Upper lobe of left lung (tissue), 6 donors: Measurements from ENCODE around the gene MLNR. TPM values are rescaled to one million over a fixed set of nuclear protein-coding genes. Genes with fewer than 3 reads are reported as not detected.

Experiments used
- ATAC-seq, 2 donors: fragments of 200-7000 bp; cut with Tn5 transposase; one replicate each; pipeline ENCODE4 v1.9.1; 2022; ENCODE audit warnings: mild to moderate bottlenecking in 2 of 2, moderate library complexity in 2 of 2; ENCODE audit not compliant: low FRiP score in 2 of 2
- DNase-seq, 2 donors: peaks; one replicate each; pipeline ENCODE4 v3.0.0-alpha.2; 2019 to 2020
- H3K27ac ChIP-seq, 4 donors: fragments of 200-600 bp; sonication (generic); one replicate each; pipeline ENCODE4 v1.5.1; 2016 to 2019
- H3K27me3 ChIP-seq, 4 donors: fragments of 200-600 bp; sonication (generic); one replicate each; pipeline ENCODE4 v1.5.1; 2017 to 2019
- H3K36me3 ChIP-seq, 4 donors: fragments of 200-600 bp; sonication (generic); one replicate each; pipeline ENCODE4 v1.5.1; 2016 to 2019
- H3K4me1 ChIP-seq, 4 donors: fragments of 200-600 bp; sonication (generic); one replicate each; pipeline ENCODE4 v1.5.1; 2018 to 2019
- H3K4me3 ChIP-seq, 4 donors: fragments of 200-600 bp; sonication (generic); one replicate each; pipeline ENCODE4 v1.5.1; 2017 to 2019; ENCODE audit warnings: mild to moderate bottlenecking in 2 of 4, moderate library complexity in 1 of 4
- H3K9me3 ChIP-seq, 4 donors: fragments of 200-600 bp; sonication (generic); one replicate each; pipeline ENCODE4 v1.5.1; 2018 to 2019
- CTCF ChIP-seq, 6 experiments: fragments of 450-650 bp in 4 of 6; fragments of 200-600 bp in 2 of 6; sonication (generic) in 2 of 6; IDR thresholded peaks; one replicate each; pipeline ENCODE4 v1.5.1; 2016 to 2019; ENCODE audit warnings: antibody characterized with exemption in 6 of 6
- EP300 ChIP-seq, 4 donors: sonication (generic); formaldehyde crosslinking; IDR thresholded peaks; one replicate each; pipeline ENCODE4 v1.5.1; 2017; ENCODE audit warnings: antibody characterized with exemption in 4 of 4, control low read depth in 2 of 4
- POLR2A ChIP-seq, 4 donors: fragments of 450-650 bp; IDR thresholded peaks; one replicate each; pipeline ENCODE4 v1.5.1; 2016 to 2017; ENCODE audit warnings: antibody characterized with exemption in 4 of 4, mild to moderate bottlenecking in 2 of 4
- POLR2AphosphoS5 ChIP-seq, 2 donors: sonication (generic); formaldehyde crosslinking; IDR thresholded peaks; one replicate each; pipeline ENCODE4 v1.5.1; 2017; ENCODE audit warnings: antibody characterized with exemption in 2 of 2
- WGBS, 2 donors: methylation state at CpG; one replicate each; pipeline ENCODE4 v1.1.5; 2017 to 2018; 5-methylcytosine and 5-hydroxymethylcytosine counted together
- total RNA-seq, 6 donors: library from RNA; depleted of rRNA in 4 of 6; stranded (reverse); fragments of >200 nt in 4 of 6; gene quantifications; one replicate each; pipeline versions ENCODE4 v1.1.0 to v1.2.1, GENCODE V29; 2016 to 2021
- donor health status: DM: no; HTN: no; CAD: no; lungs with moderate emphysema.
- donor health status: DM: no; HTN: yes; CAD: no; lungs with severe emphysema.

The MLNR gene
- total RNA-seq, 6 donors from 2014 or later: 0.30 to 0.49 TPM; not detected in 4

- Histone ChIP-seq H3K27ac (no peak overlapping the region), H3K4me3 (no peak overlapping the region), H3K36me3 (peaks cover 0 to 67% (median 21%) of the 10 kb centered on the region in 4 donors), H3K9me3 (no peaks in the 10 kb centered on the region), H3K4me1 (peaks cover 0 to 11% (median 0%) of the 10 kb centered on the region in 4 donors), H3K27me3 (no peaks in the 10 kb centered on the region)
- TF ChIP-seq POLR2AphosphoS5 (IDR thresholded peaks at IDR 0.05) (no peak), POLR2A (IDR thresholded peaks at IDR 0.05) (no peak), EP300 (IDR thresholded peaks at IDR 0.05) (no peak), CTCF (IDR thresholded peaks at IDR 0.05) (no peak)
- peak in 1 of 2 donors; percentile 42 for ATAC-seq
- WGBS, 2 donors: 42 to 60% methylated on average over 1 of the region's 1 CpG
- DNase-seq: no peak
Measured at GRCh38 chr13:49185264-49185663, 34.9 kb upstream of the MLNR start.

- H3K9me3 ChIP-seq: no peaks in the 10 kb centered on the region
- no peaks in the 10 kb centered on the region for H3K4me1 ChIP-seq
- ATAC-seq (no peak), DNase-seq (no peak)
- H3K4me3 ChIP-seq: no peak overlapping the region
- WGBS, 2 donors: 85 to 89% methylated on average over 2 of the region's 2 CpGs
- peaks cover 17 to 91% (median 38%) of the 10 kb centered on the region in 4 donors for H3K36me3 ChIP-seq
- no peaks in the 10 kb centered on the region for H3K27me3 ChIP-seq
- TF ChIP-seq POLR2AphosphoS5 (IDR thresholded peaks at IDR 0.05) (no peak), POLR2A (IDR thresholded peaks at IDR 0.05) (no peak), EP300 (IDR thresholded peaks at IDR 0.05) (no peak), CTCF (IDR thresholded peaks at IDR 0.05) (no peak)
- H3K27ac ChIP-seq: no peak overlapping the region
Measured at GRCh38 chr13:49190901-49191300, 29.2 kb upstream of the MLNR start.

GRCh38 chr13:49206641-49207040, 13.5 kb upstream of the MLNR start:
- 93 to 99% methylated on average over 3 of the region's 3 CpGs for WGBS, 2 donors
- no peak for ATAC-seq
- peaks cover 11 to 72% (median 28%) of the 10 kb centered on the region in 4 donors for H3K36me3 ChIP-seq

DNA sequence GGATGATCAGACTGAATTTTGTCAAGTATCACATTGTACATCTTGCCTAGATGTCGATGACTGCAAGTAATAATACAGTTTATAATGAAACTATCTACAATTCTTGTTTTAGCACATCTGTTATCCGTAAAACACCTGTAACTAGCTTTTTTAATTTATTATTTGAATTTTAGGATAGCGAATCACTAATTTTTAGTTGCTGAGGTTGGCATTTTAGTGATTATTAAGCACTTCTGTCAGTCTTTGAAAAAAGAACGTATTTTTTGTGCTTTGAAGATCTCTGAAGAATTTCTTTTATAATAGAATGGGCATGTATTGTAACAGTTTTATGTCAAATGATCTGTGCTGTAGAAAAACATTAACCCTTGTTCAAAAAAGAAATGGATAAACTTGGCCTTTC, 11.5 kb upstream of the MLNR start:
- DNase-seq (no peak), ATAC-seq (no peak)
- TF ChIP-seq POLR2AphosphoS5 (IDR thresholded peaks at IDR 0.05) (no peak), EP300 (IDR thresholded peaks at IDR 0.05) (no peak), POLR2A (IDR thresholded peaks at IDR 0.05) (no peak), CTCF (IDR thresholded peaks at IDR 0.05) (no peak)
- H3K9me3 ChIP-seq: no peaks in the 10 kb centered on the region
- H3K4me3 ChIP-seq: no peak overlapping the region
- H3K36me3 ChIP-seq: peaks cover 11 to 52% (median 21%) of the 10 kb centered on the region in 4 donors
- no peaks in the 10 kb centered on the region for H3K27me3 ChIP-seq
- H3K27ac ChIP-seq: no peak overlapping the region
- H3K4me1 ChIP-seq: no peaks in the 10 kb centered on the region
- WGBS, 2 donors: 87 to 93% methylated on average over 4 of the region's 4 CpGs

More at GRCh38 chr13:49206641-49207040, 13.5 kb upstream of the MLNR start:
- Histone ChIP-seq H3K4me3 (no peak overlapping the region), H3K4me1 (no peaks in the 10 kb centered on the region), H3K27ac (no peak overlapping the region), H3K27me3 (no peaks in the 10 kb centered on the region), H3K9me3 (no peaks in the 10 kb centered on the region)
- DNase-seq: no peak
- no peak for TF ChIP-seq CTCF (IDR thresholded peaks at IDR 0.05)
- no peak for TF ChIP-seq POLR2AphosphoS5 (IDR thresholded peaks at IDR 0.05)
- no peak for TF ChIP-seq EP300 (IDR thresholded peaks at IDR 0.05)
- TF ChIP-seq POLR2A (IDR thresholded peaks at IDR 0.05): no peak

DNA sequence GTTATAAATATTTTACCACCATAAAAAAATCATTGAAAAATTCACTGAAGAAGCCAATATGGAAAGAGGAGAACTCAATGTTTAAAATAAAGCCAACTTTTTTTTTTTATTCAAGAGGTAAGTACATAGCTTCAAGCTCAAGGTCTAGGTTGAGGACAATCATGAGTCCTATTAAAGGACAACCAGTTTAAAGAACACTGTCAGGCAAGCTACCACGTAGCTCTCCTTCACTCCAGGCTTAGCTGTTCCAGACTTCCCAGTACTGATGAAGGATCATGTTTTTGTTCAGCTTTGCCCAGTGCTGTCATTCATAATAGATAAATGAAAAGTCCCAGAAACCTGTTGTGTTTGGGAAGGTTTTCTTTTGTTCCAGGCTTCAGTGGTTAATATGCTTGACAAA, 10.0 kb upstream of the MLNR start:
- Histone ChIP-seq H3K36me3 (peaks cover 11 to 37% (median 17%) of the 10 kb centered on the region in 4 donors), H3K27ac (no peak overlapping the region), H3K9me3 (no peaks in the 10 kb centered on the region), H3K4me3 (no peak overlapping the region), H3K4me1 (peaks cover 0 to 6% (median 4%) of the 10 kb centered on the region in 4 donors), H3K27me3 (no peaks in the 10 kb centered on the region)
- DNase-seq (no peak), ATAC-seq (no peak)
- TF ChIP-seq EP300 (IDR thresholded peaks at IDR 0.05) (no peak), CTCF (IDR thresholded peaks at IDR 0.05) (no peak), POLR2AphosphoS5 (IDR thresholded peaks at IDR 0.05) (no peak), POLR2A (IDR thresholded peaks at IDR 0.05) (no peak)
- 90 to 93% methylated on average over 1 of the region's 1 CpG for WGBS, 2 donors
